Liver (tissue), 9 donors: ENCODE data around the gene TOMM40L. TPM values are rescaled to one million over a fixed set of nuclear protein-coding genes. Genes with fewer than 3 reads are reported as not detected.
A peak's percentile ranks its signal among the peaks of the same experiment; 100 is the strongest.

Source experiments
- DNase-seq: peaks from one replicate; pipeline ENCODE4 v3.0.0-alpha.2; 2017; ENCODE audit warnings: low spot score
- H3K27ac ChIP-seq, 2 donors: one replicate each; pipeline ENCODE4 v1.7.0; 2013; ENCODE audit warnings: inconsistent platforms in 2 of 2, low read length in 2 of 2, control low read depth in 1 of 2, low read depth in 1 of 2, mild to moderate bottlenecking in 1 of 2
- H3K27me3 ChIP-seq, 4 donors: one replicate each; pipeline versions ENCODE4 v1.6.1 to v1.7.0; 2013; ENCODE audit warnings: low read length in 3 of 4, inconsistent platforms in 1 of 4, mild to moderate bottlenecking in 1 of 4, moderate library complexity in 1 of 4; ENCODE audit not compliant: control insufficient read depth in 4 of 4, insufficient read depth in 4 of 4
- H3K36me3 ChIP-seq, 4 donors: one replicate each; pipeline versions ENCODE4 v1.6.1 to v1.7.0; 2013; ENCODE audit warnings: low read length in 3 of 4, mild to moderate bottlenecking in 3 of 4, low read depth in 1 of 4, moderate library complexity in 1 of 4; ENCODE audit not compliant: control insufficient read depth in 4 of 4, insufficient read depth in 3 of 4
- H3K4me1 ChIP-seq, 4 donors: one replicate each; pipeline versions ENCODE4 v1.6.1 to v1.7.0; 2013; ENCODE audit warnings: low read length in 3 of 4, mild to moderate bottlenecking in 3 of 4, moderate library complexity in 1 of 4; ENCODE audit not compliant: control insufficient read depth in 4 of 4, insufficient read depth in 4 of 4
- H3K4me3 ChIP-seq, 3 donors: one replicate each; pipeline versions ENCODE4 v1.6.1 to v1.7.0; 2013; ENCODE audit warnings: low read length in 3 of 3, control low read depth in 1 of 3, low read depth in 1 of 3, mild to moderate bottlenecking in 1 of 3
- H3K9ac ChIP-seq, 2 donors: one replicate each; pipeline ENCODE4 v1.7.0; 2013; ENCODE audit warnings: low read length in 2 of 2, mild to moderate bottlenecking in 2 of 2, moderate library complexity in 2 of 2, control low read depth in 1 of 2, low read depth in 1 of 2
- H3K9me3 ChIP-seq, 4 donors: one replicate each; pipeline versions ENCODE4 v1.6.1 to v1.7.0; 2013; ENCODE audit warnings: low read length in 3 of 4; ENCODE audit not compliant: control insufficient read depth in 4 of 4
- CTCF ChIP-seq: fragments of 150-350 bp; IDR thresholded peaks from 2 replicates; pipeline ENCODE4 v1.5.1; 2017; ENCODE audit warnings: improper control_type of control experiment, low read depth, low read length; ENCODE audit not compliant: missing input control
- EGR1 ChIP-seq, 2 donors: IDR thresholded peaks; 2 replicates each; pipeline ENCODE4 v1.6.1; 2016 to 2018; ENCODE audit warnings: antibody characterized with exemption in 2 of 2, low read depth in 2 of 2
- FOXA1 ChIP-seq: IDR thresholded peaks from 2 replicates; pipeline ENCODE4 v1.6.1; 2016; ENCODE audit warnings: antibody characterized with exemption
- FOXA2 ChIP-seq: IDR thresholded peaks from 2 replicates; pipeline ENCODE4 v1.6.1; 2016; ENCODE audit warnings: antibody characterized with exemption
- GABPA ChIP-seq, 2 donors: IDR thresholded peaks in 1 of 2; conservative IDR thresholded peaks in 1 of 2; 2 replicates each; pipeline ENCODE4 v1.6.1; 2016; ENCODE audit warnings: antibody characterized with exemption in 2 of 2, mild to moderate bottlenecking in 1 of 2, moderate library complexity in 1 of 2
- HNF4A ChIP-seq, 2 donors: conservative IDR thresholded peaks; 2 replicates each; pipeline ENCODE4 v1.6.1; 2016; ENCODE audit warnings: antibody characterized with exemption in 2 of 2, mild to moderate bottlenecking in 2 of 2
- HNF4G ChIP-seq: IDR thresholded peaks from 2 replicates; pipeline ENCODE4 v1.6.1; 2016; ENCODE audit warnings: antibody characterized with exemption
- NR2F2 ChIP-seq: IDR thresholded peaks from 2 replicates; pipeline ENCODE4 v1.6.1; 2016; ENCODE audit warnings: antibody characterized with exemption
- RAD21 ChIP-seq, 2 donors: IDR thresholded peaks; 2 replicates each; pipeline ENCODE4 v1.6.1; 2016; ENCODE audit warnings: antibody characterized with exemption in 2 of 2, mild to moderate bottlenecking in 2 of 2
- RXRA ChIP-seq, 2 donors: IDR thresholded peaks; 2 replicates each; pipeline ENCODE4 v1.6.1; 2017 to 2018; ENCODE audit warnings: antibody characterized with exemption in 2 of 2, mild to moderate bottlenecking in 1 of 2
- SP1 ChIP-seq: IDR thresholded peaks from 2 replicates; pipeline ENCODE4 v1.6.1; 2018; ENCODE audit warnings: antibody characterized with exemption, mild to moderate bottlenecking
- YY1 ChIP-seq: IDR thresholded peaks from 2 replicates; pipeline ENCODE4 v1.6.1; 2016; ENCODE audit warnings: antibody characterized with exemption, mild to moderate bottlenecking
- WGBS: extraction: QIAGEN DNeasy Blood & Tissue Kit; methylation state at CpG from one replicate; pipeline ENCODE4 v1.1.7; 2013; 5-methylcytosine and 5-hydroxymethylcytosine counted together
- polyA plus RNA-seq, 2 donors: library from polyadenylated mRNA; stranded (reverse) in 1 of 2; unstranded in 1 of 2; fragments of 200-250 nt in 1 of 2; fragments of >200 nt in 1 of 2; fragmentation: Nextera tagmentation in 1 of 2; extraction: Ambion mirVana in 1 of 2; gene quantifications; one replicate each; pipeline versions ENCODE4 v1.2.1 to v1.2.3, GENCODE V29; 2013 to 2015
- total RNA-seq, 2 donors: library from RNA; depleted of rRNA; stranded (reverse); fragments of >200 nt; gene quantifications; one replicate each; pipeline ENCODE4 v1.2.3, GENCODE V29; 2014
- TF ChIP-seq, protein P1 (sequence below): IDR thresholded peaks from 2 replicates; pipeline ENCODE4 v1.6.1; 2016; ENCODE audit warnings: antibody characterized with exemption
- TF ChIP-seq, protein P2 (sequence below): IDR thresholded peaks from 2 replicates; pipeline ENCODE4 v1.6.1; 2016; ENCODE audit warnings: antibody characterized with exemption
- donor health status: healthy.
- donor health status: healthy.
- donor health status: healthy.
- donor health status: healthy.
- donor health status: healthy.

TOMM40L gene
- total and polyA plus RNA-seq, 4 donors: 6.7 to 10.5 (median 8.9) TPM

DNA sequence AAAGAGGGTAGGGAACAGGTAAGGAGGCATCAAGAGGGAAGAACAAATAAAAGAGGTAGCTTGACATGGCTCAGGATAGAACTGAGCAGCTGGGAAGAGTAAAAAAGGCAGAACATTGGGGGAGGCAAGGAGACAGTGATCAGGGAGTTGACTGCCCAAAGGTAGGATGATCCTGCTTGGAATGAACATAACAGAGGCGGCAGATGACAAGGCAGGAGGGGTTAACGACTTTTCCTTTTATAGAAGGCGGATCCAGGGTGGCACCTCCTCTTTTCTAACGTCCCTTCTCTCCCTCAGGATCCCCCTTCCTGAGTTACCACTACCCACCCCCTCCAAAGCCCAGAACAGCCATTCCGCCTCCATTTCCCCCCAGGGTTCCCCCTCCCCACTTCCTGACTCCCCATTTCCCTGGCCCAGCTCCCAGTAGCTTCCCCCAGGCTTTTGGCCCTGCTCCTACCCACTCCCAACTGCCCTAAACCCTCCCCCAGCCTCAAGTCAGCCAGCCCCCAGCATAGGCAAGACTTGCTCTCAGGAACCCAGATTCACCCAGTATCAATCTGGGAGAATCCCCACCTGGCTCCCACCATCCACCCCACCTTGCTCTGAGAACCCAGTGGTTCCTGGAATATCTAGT, 26.2 kb upstream of the TOMM40L start:
- TF ChIP-seq SP1 (no peak), RAD21 (IDR thresholded peaks at IDR 0.05) (no peak), CTCF (no peak), RXRA (IDR thresholded peaks at IDR 0.05) (no peak), HNF4G (no peak), HNF4A (conservative IDR thresholded peaks at IDR 0.05) (no peak), NR2F2 (no peak), FOXA2 (no peak), EGR1 (IDR thresholded peaks at IDR 0.05; ENCODE audit: low read depth in 2 of 2) (no peak), GABPA (IDR thresholded peaks at IDR 0.05 in 1 of 2, conservative IDR thresholded peaks at IDR 0.05 in 1 of 2) (no peak)
- TF ChIP-seq, protein P1, sequence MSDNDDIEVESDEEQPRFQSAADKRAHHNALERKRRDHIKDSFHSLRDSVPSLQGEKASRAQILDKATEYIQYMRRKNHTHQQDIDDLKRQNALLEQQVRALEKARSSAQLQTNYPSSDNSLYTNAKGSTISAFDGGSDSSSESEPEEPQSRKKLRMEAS: no peak
- Histone ChIP-seq H3K4me3 (no peak overlapping the region), H3K27me3 (no peaks in the 10 kb centered on the region), H3K27ac (peak overlapping the region; percentile 83 to 95), H3K9ac (no peak overlapping the region), H3K4me1 (peaks cover 8 to 28% (median 20%) of the 10 kb centered on the region in 4 donors), H3K9me3 (no peaks in the 10 kb centered on the region), H3K36me3 (peaks cover 0 to 8% (median 3%) of the 10 kb centered on the region in 4 donors)
- no peak for DNase-seq
- WGBS: 69% methylated on average over 5 of the region's 5 CpGs

GRCh38 chr1:161200421-161200991, 25.4 kb upstream of the TOMM40L start:
- DNase-seq: no peak
- Histone ChIP-seq H3K27me3 (no peaks in the 10 kb centered on the region), H3K9me3 (no peaks in the 10 kb centered on the region), H3K9ac (no peak overlapping the region), H3K36me3 (peaks cover 0 to 14% (median 3%) of the 10 kb centered on the region in 4 donors), H3K27ac (peak overlapping the region; percentile 83 to 95), H3K4me3 (no peak overlapping the region), H3K4me1 (peaks cover 8 to 24% (median 18%) of the 10 kb centered on the region in 4 donors)
- WGBS: 76% methylated on average over 5 of the region's 5 CpGs
- TF ChIP-seq SP1: no peak
- peak; percentile 83 for TF ChIP-seq NR2F2

DNA sequence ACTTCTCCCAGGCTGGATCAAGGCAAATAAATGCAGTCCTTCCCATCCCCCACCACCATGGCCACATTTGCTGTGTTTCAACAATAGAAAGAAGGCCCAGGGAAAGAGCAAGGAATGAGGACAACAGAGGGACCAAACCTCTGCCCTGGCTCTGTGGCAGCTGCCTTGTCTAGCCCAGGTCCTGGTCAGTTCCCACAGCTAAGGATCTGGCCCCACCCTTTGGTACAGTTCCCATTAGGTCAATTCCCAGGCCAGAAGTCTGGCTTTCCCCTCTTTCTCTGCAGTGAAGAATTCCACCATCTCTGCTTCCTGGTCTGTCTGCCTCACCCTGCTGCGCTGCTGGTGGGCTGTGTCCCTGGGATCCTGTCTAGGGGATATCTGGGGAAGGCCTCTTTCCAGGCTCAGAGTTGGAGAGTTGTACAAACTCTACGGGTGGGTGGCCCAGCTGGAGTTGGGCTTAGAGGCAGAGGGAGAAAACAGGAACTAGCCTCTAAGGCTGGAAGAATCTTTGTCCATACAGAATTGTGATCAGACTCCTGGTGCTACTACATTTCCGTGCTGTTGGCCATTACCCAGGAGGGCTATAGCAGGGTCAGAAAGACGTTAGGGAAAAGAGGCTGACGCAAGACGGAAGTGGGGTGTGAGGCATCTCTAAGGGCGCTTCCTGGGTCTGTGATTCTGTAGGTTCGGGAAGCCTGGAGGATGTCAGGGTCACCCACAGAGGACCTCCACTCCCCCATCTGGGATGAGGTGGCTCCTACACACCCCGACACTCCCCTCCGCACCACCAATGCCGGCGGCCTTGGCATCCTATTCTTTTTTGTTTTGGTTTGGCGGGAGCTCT, 24.6 kb upstream of the TOMM40L start:
- Histone ChIP-seq H3K9me3 (no peaks in the 10 kb centered on the region), H3K9ac (peak overlapping the region; percentile 71 to 95), H3K27me3 (no peaks in the 10 kb centered on the region), H3K27ac (peak overlapping the region; percentile 83 to 95), H3K4me1 (peaks cover 8 to 24% (median 18%) of the 10 kb centered on the region in 4 donors), H3K4me3 (peak overlapping the region in 1 of 3 donors; percentile 64), H3K36me3 (peaks cover 0 to 19% (median 5%) of the 10 kb centered on the region in 4 donors)
- WGBS: 70% methylated on average over 13 of the region's 13 CpGs
- DNase-seq: no peak
- TF ChIP-seq, protein P2, sequence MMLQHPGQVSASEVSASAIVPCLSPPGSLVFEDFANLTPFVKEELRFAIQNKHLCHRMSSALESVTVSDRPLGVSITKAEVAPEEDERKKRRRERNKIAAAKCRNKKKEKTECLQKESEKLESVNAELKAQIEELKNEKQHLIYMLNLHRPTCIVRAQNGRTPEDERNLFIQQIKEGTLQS: no peak
- TF ChIP-seq NR2F2 (peak; percentile 81), FOXA2 (no peak), EGR1 (IDR thresholded peaks at IDR 0.05; ENCODE audit: low read depth in 2 of 2) (peak in 1 of 2 donors; percentile 22), CTCF (no peak), HNF4A (conservative IDR thresholded peaks at IDR 0.05) (no peak), FOXA1 (no peak), RXRA (IDR thresholded peaks at IDR 0.05) (peak in 1 of 2 donors; percentile 7), HNF4G (no peak), YY1 (no peak)
- TF ChIP-seq, protein P1: no peak
